Adipose tissue (tissue), 3 donors: ENCODE data around the gene DEFB123. TPM values are rescaled to one million over a fixed set of nuclear protein-coding genes. Genes with fewer than 3 reads are reported as not detected.

Source experiments
- polyA plus RNA-seq, 3 donors: library from polyadenylated mRNA; stranded (reverse); fragments of 200-250 nt; gene quantifications; one replicate each; pipeline ENCODE4 v1.2.3, GENCODE V29; 2013
- donor health status: healthy with polysubstance abuse.
- donor health status: Bipolar disorder and iron deficiency.
- donor health status: healthy.

DEFB123 gene
- polyA plus RNA-seq, 3 donors, result not detected

Other genes starting within 250 kb of the DEFB123 start
- gene DEFB115, start 183.0 kb upstream of the DEFB123 start, polyA plus RNA-seq, result not detected
- gene DEFB116, start 132.0 kb upstream of the DEFB123 start, polyA plus RNA-seq, result not detected
- not detected for gene DEFB118, start 72.0 kb upstream of the DEFB123 start, polyA plus RNA-seq
- not detected for gene DEFB119, start 50.0 kb upstream of the DEFB123 start, polyA plus RNA-seq
- gene DEFB121, start 34.4 kb upstream of the DEFB123 start, polyA plus RNA-seq, result not detected
- under 1 TPM in 2 of 3 donors, not detected in 1; 0.20 to 0.34 TPM for gene DEFB124, start 34.5 kb downstream of the DEFB123 start, polyA plus RNA-seq
- gene REM1, start 34.7 kb downstream of the DEFB123 start, polyA plus RNA-seq, result 1 to 10 TPM in 2 of 3 donors, under 1 TPM in 1; 0.86 to 3.8 (median 3.7) TPM
- 100 to 1,000 TPM in 2 of 3 donors, 10 to 100 TPM in 1; 69.4 to 265 (median 105) TPM for gene HM13, start 73.8 kb downstream of the DEFB123 start, polyA plus RNA-seq
- gene ID1, start 164.7 kb downstream of the DEFB123 start, polyA plus RNA-seq, result 100 to 1,000 TPM in 2 of 3 donors, 10 to 100 TPM in 1; 82.2 to 436 (median 301) TPM
- 10 to 100 TPM in 1 of 3 donors, 1 to 10 TPM in 2; 2.6 to 36.0 (median 9.3) TPM for gene COX4I2, start 197.3 kb downstream of the DEFB123 start, polyA plus RNA-seq